ENCODE data around the gene UTP3. TPM values are rescaled to one million over a fixed set of nuclear protein-coding genes. Genes with fewer than 3 reads are reported as not detected.

Gene UTP3
- total and polyA plus RNA-seq, 2 donors (not counting 3 experiments of a cell fraction or from before 2014, with no cell fraction given), result 8.7 to 32.8 TPM

- Histone ChIP-seq H3K27ac (ENCODE audit: insufficient read depth, low read depth, low read length) (no peak overlapping the region), H2AFZ (ENCODE audit: low read depth, low read length) (no peak overlapping the region), H3K36me3 (ENCODE audit: control insufficient read depth in 2 of 2, extremely low read depth in 1 of 2, insufficient read depth in 2 of 2, low read length in 2 of 2) (no peaks in the 10 kb centered on the region), H3K4me1 (ENCODE audit: control insufficient read depth, extremely low read depth, insufficient read depth, low read length) (no peaks in the 10 kb centered on the region), H3K27me3 (ENCODE audit: control insufficient read depth in 2 of 2, insufficient read depth in 2 of 2, low read length in 2 of 2) (peaks cover 0 to 2% of the 10 kb centered on the region in 2 experiments), H3K9ac (replicated peaks; ENCODE audit: extremely low read depth, insufficient read depth, low read length) (no peak overlapping the region), H3K4me2 (ENCODE audit: insufficient read depth, low read length) (no peak overlapping the region), H3K4me3 (replicated peaks in 1 of 3; ENCODE audit: insufficient read depth in 1 of 3, low read depth in 1 of 3, low read length in 3 of 3) (no peak overlapping the region), H3K9me3 (replicated peaks; ENCODE audit: control insufficient read depth, insufficient read depth, low read length) (no peaks in the 10 kb centered on the region), H4K20me1 (replicated peaks; ENCODE audit: control insufficient read depth, extremely low read depth, insufficient read depth, low read length) (no peaks in the 10 kb centered on the region), H3K9me1 (replicated peaks; ENCODE audit: control insufficient read depth, extremely low read depth, insufficient read depth, low read length) (no peaks in the 10 kb centered on the region), H3K79me2 (ENCODE audit: control insufficient read depth, insufficient read depth, low read length) (no peaks in the 10 kb centered on the region)
- intact Hi-C loops (cut with micrococcal nuclease) (no loop called here), dilution Hi-C loops (cut with MboI; ENCODE audit: extremely low pct_ligation_motif_present, low sequenced_read_pairs) (no loop called here)
- TF ChIP-seq POLR2AphosphoS5 (IDR thresholded peaks at IDR 0.05; ENCODE audit: insufficient read depth, low read depth, low read length) (no peak), GATA2 (IDR thresholded peaks at IDR 0.05; ENCODE audit: insufficient read depth, insufficient read length, low read depth, low read length) (no peak), MAX (IDR thresholded peaks at IDR 0.05; ENCODE audit: insufficient read depth, insufficient read length) (no peak), JUN (IDR thresholded peaks at IDR 0.05; ENCODE audit: borderline replicate concordance, insufficient read depth, insufficient read length, low read depth) (no peak), EZH2 (IDR thresholded peaks at IDR 0.05; ENCODE audit: borderline replicate concordance, low read depth, low read length, severe bottlenecking) (no peak), FOS (IDR thresholded peaks at IDR 0.05; ENCODE audit: borderline replicate concordance, insufficient read depth, low read length) (no peak)
- TF ChIP-seq, protein P1, sequence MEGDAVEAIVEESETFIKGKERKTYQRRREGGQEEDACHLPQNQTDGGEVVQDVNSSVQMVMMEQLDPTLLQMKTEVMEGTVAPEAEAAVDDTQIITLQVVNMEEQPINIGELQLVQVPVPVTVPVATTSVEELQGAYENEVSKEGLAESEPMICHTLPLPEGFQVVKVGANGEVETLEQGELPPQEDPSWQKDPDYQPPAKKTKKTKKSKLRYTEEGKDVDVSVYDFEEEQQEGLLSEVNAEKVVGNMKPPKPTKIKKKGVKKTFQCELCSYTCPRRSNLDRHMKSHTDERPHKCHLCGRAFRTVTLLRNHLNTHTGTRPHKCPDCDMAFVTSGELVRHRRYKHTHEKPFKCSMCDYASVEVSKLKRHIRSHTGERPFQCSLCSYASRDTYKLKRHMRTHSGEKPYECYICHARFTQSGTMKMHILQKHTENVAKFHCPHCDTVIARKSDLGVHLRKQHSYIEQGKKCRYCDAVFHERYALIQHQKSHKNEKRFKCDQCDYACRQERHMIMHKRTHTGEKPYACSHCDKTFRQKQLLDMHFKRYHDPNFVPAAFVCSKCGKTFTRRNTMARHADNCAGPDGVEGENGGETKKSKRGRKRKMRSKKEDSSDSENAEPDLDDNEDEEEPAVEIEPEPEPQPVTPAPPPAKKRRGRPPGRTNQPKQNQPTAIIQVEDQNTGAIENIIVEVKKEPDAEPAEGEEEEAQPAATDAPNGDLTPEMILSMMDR (IDR thresholded peaks at IDR 0.05; ENCODE audit: extremely low read depth in 1 of 2, insufficient read depth in 1 of 2, low read depth in 1 of 2, low read length in 2 of 2), result no peak
- no peak for DNase-seq (ENCODE audit: low read depth, low spot score)
- no TSS peak for BruUV-seq (replicated peaks)
- FAIRE-seq, result no peak
- ChIA-PET POLR2A (no interaction called here), CTCF (no interaction called here)
These were observed 17.2 kb upstream of the UTP3 start for GRCh38 chr4:70671091-70671490.

Measured in endothelial cell of umbilical vein (primary cell).